ENCODE measurements around the gene ZNF219. TPM values are rescaled to one million over a fixed set of nuclear protein-coding genes. Genes with fewer than 3 reads are reported as not detected.

ZNF219 gene
- total and polyA plus RNA-seq, 2 of the 13 experiments (the other 11 are each of a cell fraction or from before 2014, with no cell fraction given), result 34.5 to 36.6 TPM

- no peak for TF ChIP-seq ZNF501 (CRISPR knock-in tag; IDR thresholded peaks at IDR 0.05)
- TF ChIP-seq ZBTB21 (CRISPR knock-in tag; IDR thresholded peaks at IDR 0.05), result no peak
- TF ChIP-seq ELK4 (CRISPR knock-in tag; IDR thresholded peaks at IDR 0.05; ENCODE audit: borderline replicate concordance), result no peak
- no peak for TF ChIP-seq ZBTB46 (CRISPR knock-in tag; IDR thresholded peaks at IDR 0.05; ENCODE audit: borderline replicate concordance)
- no peak for TF ChIP-seq ZNF550 (CRISPR knock-in tag; IDR thresholded peaks at IDR 0.05; ENCODE audit: borderline replicate concordance)
- no peak for TF ChIP-seq PLRG1 (conservative IDR thresholded peaks at IDR 0.05)
- no peak for TF ChIP-seq ZNF264 (CRISPR knock-in tag; IDR thresholded peaks at IDR 0.05)
- TF ChIP-seq NFRKB (IDR thresholded peaks at IDR 0.05), result no peak
- TF ChIP-seq ZNF672 (CRISPR knock-in tag; IDR thresholded peaks at IDR 0.05), result peak; percentile 99
- TF ChIP-seq CBFB (CRISPR knock-in tag; IDR thresholded peaks at IDR 0.05), result no peak
- TF ChIP-seq NCOA1 (CRISPR knock-in tag; IDR thresholded peaks at IDR 0.05), result no peak
- TF ChIP-seq ARHGAP35 (CRISPR knock-in tag; IDR thresholded peaks at IDR 0.05; ENCODE audit: borderline replicate concordance), result no peak
- no peak for TF ChIP-seq JUND (CRISPR knock-in tag; IDR thresholded peaks at IDR 0.05)
- TF ChIP-seq POLR2A (IDR thresholded peaks at IDR 0.05; ENCODE audit: insufficient read depth in 1 of 2, low read depth in 2 of 2, low read length in 2 of 2), result peak in 1 of 2 experiments; percentile 39; a peak in 1 of 4 replicates
- TF ChIP-seq NCOA2 (CRISPR knock-in tag; IDR thresholded peaks at IDR 0.05), result no peak
- TF ChIP-seq ZBTB25 (CRISPR knock-in tag; IDR thresholded peaks at IDR 0.05), result no peak
- no peak for TF ChIP-seq ZBTB43 (CRISPR knock-in tag; conservative IDR thresholded peaks at IDR 0.05)
- no peak for TF ChIP-seq ATF6 (CRISPR knock-in tag; conservative IDR thresholded peaks at IDR 0.05)
- no peak for TF ChIP-seq ZNF607 (CRISPR knock-in tag; IDR thresholded peaks at IDR 0.05; ENCODE audit: borderline replicate concordance)
- no peak for TF ChIP-seq ZNF512B (CRISPR knock-in tag; IDR thresholded peaks at IDR 0.05; ENCODE audit: borderline replicate concordance)
Measured at GRCh38 chr14:21098076-21098891, at the start of gene ZNF219 (continued).

Measured in HepG2 (cell line).